DND-41 (cell line): ENCODE data around the gene CELA2B.
"Not testable (repeated sequence)": the region's sequence is repeated elsewhere in the genome, so short reads cannot be mapped to it uniquely, and the experiment has no call there.

ENCODE experiments used
- CTCF ChIP-seq: IDR thresholded peaks from 2 replicates; pipeline ENCODE4 v1.5.1; 2012; ENCODE audit warnings: borderline replicate concordance, low read length, moderate library complexity, mild to moderate bottlenecking; ENCODE audit not compliant: poor library complexity, severe bottlenecking; ENCODE audit errors: extremely low read depth
- EZH2 ChIP-seq: IDR thresholded peaks from 3 replicates; pipeline ENCODE4 v1.6.1; 2012; ENCODE audit warnings: borderline replicate concordance, low read depth, mild to moderate bottlenecking, moderate library complexity, low read length, inconsistent platforms; ENCODE audit not compliant: severe bottlenecking

GRCh38 chr1:15463064-15463800 is 12.7 kb upstream of the CELA2B start:
- TF ChIP-seq CTCF, EZH2: not testable (repeated sequence)
